Adrenal gland (tissue), 5 donors: ENCODE measurements around the gene AGR2.

Source experiments
- POLR2A ChIP-seq, 2 donors: fragments of 450-650 bp; IDR thresholded peaks; one replicate each; pipeline ENCODE4 v1.6.1; 2017; ENCODE audit warnings: antibody characterized with exemption in 2 of 2, mild to moderate bottlenecking in 2 of 2, moderate library complexity in 1 of 2
- TF ChIP-seq, protein P1 (sequence below), 6 experiments: fragments of 450-650 bp in 4 of 6; fragments of 200-600 bp in 2 of 6; sonication (generic) in 1 of 6; IDR thresholded peaks; 1 replicate in 5 of 6; 2 replicates in 1 of 6; pipeline versions ENCODE4 v1.5.1 to v1.8.0; 2016 to 2021; ENCODE audit warnings: antibody characterized with exemption in 6 of 6, mild to moderate bottlenecking in 2 of 6, moderate library complexity in 1 of 6
- donor health status: DM: no; HTN: no; CAD: no.

DNA sequence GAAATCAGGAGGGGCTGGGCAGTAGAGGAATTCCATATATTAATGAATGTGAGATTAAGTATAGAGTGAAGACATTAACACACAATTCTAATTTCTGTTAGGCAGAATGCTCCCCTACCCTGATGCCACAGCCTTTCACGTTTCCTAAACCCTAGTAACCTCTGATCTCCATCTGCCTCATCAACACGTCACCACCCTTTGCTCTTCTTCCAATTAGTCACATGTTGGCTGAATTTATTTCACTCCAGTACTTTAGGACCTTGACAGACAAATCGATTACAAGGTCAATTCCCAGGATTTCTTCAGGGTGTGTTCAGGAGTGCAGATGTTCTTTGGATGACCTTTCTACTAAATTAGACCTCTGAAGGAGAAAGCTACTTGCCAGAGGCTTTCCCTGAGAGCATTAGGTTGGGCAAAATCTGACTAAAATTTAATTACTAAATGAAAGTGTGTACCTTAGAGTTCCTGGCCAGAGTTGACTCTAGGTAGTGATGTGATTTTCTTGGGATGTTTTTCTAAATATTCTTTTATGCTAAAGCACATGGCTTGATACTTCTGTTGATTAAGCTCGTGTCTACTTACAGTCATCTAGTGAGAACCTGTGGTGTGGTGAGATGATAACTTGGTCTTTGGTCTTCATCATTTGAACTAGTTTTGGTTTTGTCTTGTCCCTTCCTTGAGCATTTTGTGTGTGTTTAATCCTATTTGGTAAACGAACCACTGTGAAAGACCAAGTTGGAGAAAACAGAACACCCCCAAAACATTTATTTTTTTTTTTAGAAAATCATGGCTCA lies 12.7 kb downstream of the AGR2 start:
- no peak for TF ChIP-seq POLR2A (IDR thresholded peaks at IDR 0.05)
- TF ChIP-seq, protein P1, sequence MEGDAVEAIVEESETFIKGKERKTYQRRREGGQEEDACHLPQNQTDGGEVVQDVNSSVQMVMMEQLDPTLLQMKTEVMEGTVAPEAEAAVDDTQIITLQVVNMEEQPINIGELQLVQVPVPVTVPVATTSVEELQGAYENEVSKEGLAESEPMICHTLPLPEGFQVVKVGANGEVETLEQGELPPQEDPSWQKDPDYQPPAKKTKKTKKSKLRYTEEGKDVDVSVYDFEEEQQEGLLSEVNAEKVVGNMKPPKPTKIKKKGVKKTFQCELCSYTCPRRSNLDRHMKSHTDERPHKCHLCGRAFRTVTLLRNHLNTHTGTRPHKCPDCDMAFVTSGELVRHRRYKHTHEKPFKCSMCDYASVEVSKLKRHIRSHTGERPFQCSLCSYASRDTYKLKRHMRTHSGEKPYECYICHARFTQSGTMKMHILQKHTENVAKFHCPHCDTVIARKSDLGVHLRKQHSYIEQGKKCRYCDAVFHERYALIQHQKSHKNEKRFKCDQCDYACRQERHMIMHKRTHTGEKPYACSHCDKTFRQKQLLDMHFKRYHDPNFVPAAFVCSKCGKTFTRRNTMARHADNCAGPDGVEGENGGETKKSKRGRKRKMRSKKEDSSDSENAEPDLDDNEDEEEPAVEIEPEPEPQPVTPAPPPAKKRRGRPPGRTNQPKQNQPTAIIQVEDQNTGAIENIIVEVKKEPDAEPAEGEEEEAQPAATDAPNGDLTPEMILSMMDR (IDR thresholded peaks at IDR 0.05): no peak
